GM19438 (cell line): Measurements from ENCODE around the gene RPL22.

Experiments used
- ATAC-seq: cut with Tn5 transposase; IDR thresholded peaks from one replicate; pipeline ENCODE4 v1.9.1; 2021; ENCODE audit warnings: low read depth; ENCODE audit not compliant: unreplicated experiment

RPL22 gene

DNA sequence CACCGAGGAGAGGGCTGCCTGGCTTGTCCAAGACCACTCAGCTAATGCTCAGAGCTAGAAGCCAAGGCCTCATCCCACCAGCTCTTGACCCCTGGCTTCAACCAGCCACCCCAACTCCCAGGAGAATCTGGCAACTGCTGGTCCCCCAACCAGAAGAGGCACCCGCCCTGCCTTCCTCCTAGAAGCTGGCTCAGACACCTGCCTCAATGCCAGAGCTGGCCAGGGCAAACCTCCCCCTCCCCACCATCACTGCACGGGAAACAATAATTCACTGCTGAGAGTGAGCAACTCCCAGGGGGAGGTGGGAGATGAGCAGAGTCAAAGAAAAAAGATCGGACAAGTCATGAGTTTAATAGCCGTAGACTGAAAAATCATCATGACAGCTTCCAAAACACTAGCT is 22.6 kb downstream of the RPL22 start:
- ATAC-seq: no peak

- no peak for ATAC-seq
Observed at GRCh38 chr1:6175411-6175828, 24.0 kb downstream of the RPL22 start.

- no peak for ATAC-seq
Observed at GRCh38 chr1:6174621-6175410, 24.6 kb downstream of the RPL22 start.

DNA sequence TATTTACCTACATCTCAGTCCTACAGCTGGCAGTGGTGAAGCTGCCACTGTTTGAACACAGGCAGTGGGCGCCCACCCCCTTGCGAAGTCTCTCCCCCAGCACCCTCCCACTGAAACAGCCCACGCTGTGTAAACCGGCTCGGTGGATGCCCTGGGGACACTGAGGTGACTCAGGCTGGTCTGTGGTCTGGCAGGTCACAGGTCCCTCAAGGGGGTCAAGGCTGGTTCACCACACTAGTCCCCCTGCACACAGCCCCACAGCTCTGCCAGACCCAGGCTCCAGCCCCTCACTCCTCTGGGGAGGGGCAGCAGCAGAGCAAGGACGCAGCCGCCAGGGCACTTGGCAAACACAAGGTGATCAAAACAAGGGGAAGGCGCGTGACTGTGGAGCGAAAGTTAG is 26.8 kb downstream of the RPL22 start:
- no peak for ATAC-seq

DNA sequence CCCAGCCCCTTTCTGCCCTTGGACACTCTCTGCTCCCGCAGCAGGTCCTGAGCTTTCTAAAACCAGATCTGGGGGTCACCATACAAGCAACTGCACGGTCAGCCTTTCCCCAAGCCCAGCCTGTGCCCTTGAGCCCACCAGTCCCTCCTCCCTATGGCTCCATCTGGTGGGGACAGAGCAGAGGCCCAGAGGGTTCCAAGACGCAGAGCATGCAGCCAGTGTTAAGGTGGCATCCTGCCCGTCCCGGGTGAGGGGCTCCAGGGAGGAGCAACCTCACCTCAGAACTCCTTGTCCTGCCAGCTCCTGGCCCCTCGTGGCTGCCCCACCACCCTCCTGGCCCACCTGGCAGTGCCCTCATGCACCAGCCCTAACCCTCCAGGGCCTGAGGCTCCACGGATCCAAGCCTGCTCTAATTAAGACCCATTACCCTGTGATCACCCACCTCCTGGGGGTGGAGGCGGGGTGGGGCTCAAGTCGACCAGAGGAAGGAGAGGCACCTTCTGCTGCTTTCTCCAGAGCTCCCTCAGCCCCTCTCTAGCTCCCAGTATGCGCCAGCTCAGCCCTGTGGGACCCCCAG is 27.8 kb downstream of the RPL22 start:
- ATAC-seq: no peak

DNA sequence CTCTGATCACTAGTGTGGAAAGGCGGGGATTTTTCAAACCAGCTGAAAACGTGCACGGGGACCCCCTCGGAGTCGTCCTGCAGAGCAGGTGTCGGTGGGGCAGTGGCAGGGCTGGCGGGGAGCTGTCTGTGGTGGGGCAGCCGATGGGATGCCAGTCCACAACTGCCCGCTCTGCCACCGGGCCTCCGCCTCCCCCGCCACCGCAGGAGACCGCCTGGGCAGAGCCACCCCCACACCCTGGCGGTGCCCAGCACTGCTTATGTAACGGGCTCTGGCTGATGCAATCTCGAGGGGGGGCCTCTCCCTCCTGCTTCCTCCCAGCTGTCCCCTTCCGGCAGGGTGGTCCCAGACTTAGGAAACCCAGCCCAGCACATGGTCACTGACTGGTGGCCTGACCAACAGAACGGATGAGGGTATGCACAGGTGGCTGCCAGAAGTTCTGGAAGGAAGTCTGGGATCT is 28.6 kb downstream of the RPL22 start:
- ATAC-seq: no peak

DNA sequence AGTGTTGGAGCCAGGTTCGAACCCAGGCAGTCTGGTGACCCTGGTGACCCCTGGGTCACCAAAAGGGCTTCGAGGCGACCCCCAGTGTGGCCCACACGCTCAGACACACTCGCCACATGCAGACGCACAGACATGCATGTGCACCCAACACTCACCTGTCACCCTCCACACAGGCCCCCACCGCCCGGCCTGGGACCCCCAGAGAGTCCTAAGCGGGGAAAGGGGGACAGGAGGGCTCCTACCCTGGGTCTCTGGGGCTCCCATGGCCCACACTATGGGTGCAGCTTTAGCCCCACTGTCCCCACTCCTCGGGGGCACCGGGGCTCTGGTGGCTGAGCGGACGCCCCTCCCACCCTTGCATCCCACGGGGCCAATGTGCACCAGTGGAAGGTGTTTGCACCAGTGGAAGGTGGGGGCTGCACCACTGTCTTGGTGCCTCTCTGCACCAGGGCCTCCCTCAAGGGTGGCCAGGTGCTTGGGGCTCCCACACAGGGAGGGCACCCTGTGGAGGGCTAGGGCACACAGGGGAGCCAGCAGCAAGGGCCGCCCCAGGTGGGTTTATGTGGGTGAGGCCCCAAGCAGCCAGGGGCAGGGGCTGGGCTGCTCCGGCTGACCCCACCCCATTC is 29.2 kb downstream of the RPL22 start:
- ATAC-seq: no peak

GRCh38 chr1:6168947-6169586 is 30.3 kb downstream of the RPL22 start:
- no peak for ATAC-seq

- ATAC-seq: no peak
Observed at GRCh38 chr1:6167391-6168303, 31.7 kb downstream of the RPL22 start.

DNA sequence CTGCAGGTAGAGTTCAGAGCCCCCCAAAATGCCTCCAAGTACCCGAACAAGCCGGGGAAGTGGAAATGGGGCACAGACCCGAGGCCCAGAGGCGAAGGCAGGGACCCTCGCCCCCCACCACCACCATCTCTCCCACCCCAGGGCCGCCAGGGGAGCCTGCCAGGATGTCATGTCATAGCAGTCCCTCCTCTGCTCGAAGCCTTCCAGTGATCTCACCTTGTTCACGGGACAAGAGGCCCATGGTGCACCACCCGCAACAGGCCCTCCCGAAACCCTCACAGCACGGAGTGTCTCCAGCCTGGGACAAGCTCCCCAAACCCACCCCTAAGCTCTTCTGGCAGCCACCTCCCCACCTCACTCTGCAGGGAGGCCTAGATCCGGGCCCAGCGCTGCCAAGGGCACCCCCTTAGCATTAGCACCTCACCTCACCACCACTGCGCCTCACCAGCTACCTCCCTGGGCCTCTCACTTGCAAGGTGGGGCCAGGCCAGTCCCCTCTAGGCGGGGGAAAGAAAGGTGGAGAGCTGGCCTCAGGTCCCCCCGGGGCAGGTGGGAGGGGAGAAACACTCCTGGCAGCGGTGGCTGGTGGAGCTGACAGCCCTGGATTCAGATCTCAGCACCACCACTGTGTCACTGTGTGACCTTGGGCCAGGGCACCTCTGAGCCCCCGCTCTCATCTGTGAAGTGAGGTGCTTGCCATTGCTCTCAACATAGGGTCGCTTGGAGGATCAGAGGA is 32.6 kb downstream of the RPL22 start:
- no peak for ATAC-seq

GRCh38 chr1:6166221-6166620 is 33.2 kb downstream of the RPL22 start:
- no peak for ATAC-seq

DNA sequence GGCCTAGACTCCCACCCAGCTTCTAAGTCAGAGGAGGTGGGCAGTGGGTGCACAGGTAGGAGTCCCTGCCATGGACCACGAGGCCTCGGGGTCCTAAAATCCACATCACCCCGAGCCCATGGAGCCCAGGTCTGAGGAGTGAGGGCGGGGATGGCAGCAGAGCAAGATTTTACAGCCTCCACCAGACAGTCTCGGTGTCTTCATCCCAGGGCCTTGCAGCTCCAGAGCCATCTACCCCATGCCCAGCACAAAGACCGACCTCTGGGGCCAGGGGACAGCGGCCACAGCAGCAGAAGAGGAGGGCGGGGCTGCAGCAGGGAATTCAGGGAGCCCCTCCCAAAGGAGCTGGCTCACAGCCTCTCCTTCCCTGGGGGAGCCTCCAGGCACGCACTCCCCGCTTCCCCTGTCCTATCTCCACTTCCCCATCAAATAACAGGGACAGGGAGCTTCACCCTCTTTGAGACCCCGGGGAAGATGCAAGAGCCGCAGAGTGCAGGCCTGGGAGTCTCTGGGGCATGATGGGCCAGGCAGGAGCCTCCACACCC is 33.9 kb downstream of the RPL22 start:
- ATAC-seq: no peak

DNA sequence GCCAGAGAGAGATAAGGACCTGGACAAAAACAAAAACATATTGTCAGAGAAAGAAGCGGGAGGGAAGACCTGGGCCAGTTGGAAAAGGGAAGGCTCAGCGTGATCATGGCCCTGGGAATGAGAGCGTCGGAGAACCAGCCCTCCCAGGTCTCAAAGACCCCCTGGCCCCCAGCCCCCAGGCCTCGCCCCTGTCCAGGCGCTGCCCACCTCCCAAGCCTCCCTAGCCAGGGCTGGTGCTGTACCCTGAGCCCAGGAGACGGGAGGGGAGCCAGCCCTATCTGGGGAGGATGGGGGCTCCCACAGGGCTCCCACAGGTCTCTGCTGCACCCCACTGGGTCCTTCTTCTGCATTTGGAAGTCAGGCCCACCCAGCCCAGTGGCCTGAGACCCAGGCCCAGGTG is 34.4 kb downstream of the RPL22 start:
- no peak for ATAC-seq

DNA sequence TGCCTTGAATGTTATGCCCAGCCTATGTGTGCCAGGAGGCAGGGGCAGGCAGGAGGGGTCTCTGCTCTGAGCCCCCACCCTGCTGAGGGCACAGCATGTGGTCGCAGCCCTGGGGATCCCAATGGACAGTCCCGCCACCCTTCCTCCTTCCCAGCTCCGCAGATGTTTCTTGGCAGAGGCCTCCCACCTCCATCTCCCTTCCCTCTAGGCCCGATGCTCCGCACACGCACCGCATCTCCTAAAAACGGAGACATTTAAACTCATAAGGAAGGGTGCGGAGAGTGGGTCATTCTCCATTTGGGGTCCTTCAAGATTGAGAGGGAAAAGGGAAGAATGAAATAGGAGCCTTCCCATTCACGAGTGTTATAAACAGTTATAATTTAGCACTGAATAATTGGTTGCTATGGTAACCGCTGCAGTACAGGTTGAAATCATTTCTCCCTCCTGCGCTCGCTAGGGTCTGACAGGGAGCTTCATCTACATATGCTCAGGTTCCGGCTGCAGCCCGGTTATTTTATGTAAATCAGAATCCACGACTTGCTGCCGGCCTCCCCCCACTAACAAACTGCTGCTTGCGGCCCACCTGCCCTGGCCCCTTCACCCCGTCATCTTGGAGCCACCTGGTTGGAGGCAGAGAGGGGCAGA is 35.3 kb downstream of the RPL22 start:
- ATAC-seq: no peak

DNA sequence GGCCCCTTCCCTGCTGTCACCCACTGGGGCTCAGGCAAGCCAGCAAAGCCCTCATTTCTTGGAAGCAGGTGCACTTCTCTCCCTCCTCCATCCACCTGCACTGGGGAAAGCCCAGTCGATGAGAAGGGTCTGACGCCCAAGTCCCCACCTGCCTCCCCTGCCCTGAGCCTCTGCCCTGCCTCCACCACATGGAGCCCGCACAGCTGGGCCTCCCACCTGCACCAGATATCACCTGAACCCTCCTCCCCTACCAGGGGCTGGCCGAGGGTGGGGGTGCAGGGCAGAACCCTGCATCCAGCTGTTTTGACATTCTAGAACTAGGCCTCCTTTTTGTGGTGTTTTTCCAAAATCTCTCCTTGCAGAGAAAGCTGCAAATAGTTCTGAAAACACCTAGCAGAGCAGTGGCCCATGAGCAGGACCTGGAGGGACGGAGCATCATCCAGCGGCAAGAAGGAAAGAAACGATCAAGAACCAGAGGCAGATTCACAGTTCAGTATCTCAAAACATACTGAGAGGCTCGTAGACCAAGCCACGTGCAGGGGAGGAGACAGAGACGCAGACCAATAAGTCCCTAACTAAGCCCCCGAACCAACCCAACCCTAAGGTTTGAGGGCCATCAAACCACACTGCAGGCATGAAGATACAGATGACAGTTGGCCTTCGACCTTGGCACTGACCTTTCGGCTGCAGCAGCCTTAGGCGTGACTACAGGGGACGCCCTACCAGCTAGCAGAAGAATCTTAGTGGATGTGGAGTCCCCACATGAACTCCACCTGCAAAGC is 36.0 kb downstream of the RPL22 start:
- ATAC-seq: no peak

DNA sequence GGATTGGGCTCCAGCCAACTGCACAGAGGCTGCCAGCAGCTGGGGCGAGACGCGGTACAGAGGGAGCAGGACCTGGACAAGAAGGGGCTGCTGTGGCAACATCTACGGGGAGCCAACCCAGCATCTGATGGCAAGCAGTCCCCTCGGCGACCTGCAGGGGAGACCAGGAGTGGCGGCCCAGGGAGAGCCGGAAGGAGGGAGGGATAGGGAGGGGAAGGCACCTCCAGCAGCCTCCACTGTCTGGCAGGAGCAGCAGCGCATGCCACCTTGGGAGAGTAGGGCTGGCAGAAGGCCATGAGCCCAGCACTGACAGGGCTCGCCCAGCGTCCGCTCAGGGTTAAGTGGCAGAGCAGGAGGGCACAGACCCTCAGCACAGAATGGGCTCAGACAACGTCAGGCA is 36.6 kb downstream of the RPL22 start:
- ATAC-seq: no peak

DNA sequence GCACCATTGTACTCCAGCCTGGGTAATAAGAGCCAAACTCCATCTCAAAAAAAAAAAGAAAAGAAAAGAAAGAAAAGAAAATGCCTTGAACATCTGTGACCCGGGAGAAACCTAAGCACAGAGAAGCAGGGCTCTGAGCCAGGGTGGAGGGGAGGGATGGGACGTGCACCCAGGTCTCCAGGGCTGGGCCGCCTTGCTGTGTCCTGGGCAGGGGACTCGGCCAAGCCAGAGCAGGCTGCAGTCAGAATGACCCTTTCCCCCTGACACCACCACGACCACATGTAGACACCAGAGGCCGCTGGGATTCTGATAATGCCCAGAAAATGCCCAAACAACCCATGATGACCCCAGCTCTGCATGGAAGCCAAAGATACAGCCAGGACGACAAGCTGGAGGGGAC is 37.1 kb downstream of the RPL22 start:
- no peak for ATAC-seq

- ATAC-seq: no peak
Observed at GRCh38 chr1:6158181-6158580, 41.2 kb downstream of the RPL22 start.
